ENCODE measurements around the gene CHRM3.

CHRM3 gene

DNA sequence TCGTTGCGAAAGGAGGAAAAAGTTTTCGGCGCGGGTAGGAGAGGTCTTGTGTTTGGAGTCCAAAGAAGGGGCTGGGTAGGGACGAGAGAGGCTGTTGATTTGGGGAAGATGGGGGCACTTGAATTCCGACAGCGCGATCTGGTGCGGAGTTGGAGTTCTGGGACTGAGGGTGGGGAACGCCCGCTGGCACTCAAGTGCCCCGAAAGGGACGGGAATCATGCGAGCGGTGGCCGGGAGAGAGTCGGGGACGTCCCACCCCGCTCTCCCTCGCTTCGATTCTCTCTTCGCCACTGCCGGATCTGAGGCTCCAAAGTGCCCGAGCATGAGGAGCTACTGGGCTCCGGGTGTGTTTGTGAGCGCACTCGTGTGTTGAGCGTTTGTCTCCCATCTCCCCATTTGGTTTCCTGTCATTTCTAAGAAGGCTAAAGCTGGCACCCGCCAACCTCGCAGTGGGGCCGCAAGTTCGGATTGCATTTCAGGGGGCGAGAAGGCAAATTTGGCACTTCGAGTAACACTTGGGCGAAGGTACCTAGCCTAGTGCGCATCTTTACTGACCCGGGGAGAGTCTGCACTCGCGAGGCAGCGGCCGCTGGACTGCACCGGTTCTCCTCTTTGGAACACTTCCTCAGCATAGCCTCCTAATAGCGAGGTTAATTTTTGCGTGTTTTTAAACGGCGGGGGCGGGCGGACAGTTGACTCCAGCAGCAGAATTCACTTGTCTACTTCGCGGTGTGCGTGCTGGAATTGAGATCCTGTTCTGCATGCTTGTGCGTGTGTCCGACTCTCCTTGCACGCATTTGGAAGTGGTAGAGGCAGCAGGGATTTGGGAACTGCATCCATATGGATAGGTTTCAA lies 1.2 kb downstream of the CHRM3 start:
- Mint-ChIP-seq H3K27me3 (peaks cover 66% of the 10 kb centered on the region), H3K9me3 (peaks cover 5% of the 10 kb centered on the region), H3K36me3 (no peaks in the 10 kb centered on the region), H3K4me1 (peaks cover 35% of the 10 kb centered on the region), H3K4me3 (peak overlapping the region; percentile 83), H3K27ac (no peak overlapping the region)

DNA sequence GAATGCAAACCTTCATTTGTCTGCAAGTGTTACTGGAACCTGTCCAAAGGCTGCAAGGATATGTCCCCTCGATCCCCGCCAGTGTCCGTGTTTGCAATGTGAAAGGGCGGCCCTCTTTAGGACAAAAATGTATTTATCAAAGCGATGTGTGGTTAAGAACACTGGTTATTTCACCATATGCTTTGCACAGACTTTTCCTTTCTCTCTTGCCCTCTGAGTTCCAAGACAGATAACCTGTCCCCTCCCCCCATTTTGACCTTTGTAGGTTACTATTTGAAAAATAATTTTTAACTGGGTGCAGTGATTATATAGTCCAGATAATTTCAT lies 1.8 kb downstream of the CHRM3 start:
- Mint-ChIP-seq H3K4me1 (peaks cover 35% of the 10 kb centered on the region), H3K27me3 (peaks cover 64% of the 10 kb centered on the region), H3K36me3 (no peaks in the 10 kb centered on the region), H3K9me3 (peaks cover 5% of the 10 kb centered on the region), H3K27ac (no peak overlapping the region), H3K4me3 (peak overlapping the region; percentile 83)

- no peak overlapping the region for H3K27ac Mint-ChIP-seq
- peaks cover 63% of the 10 kb centered on the region for H3K27me3 Mint-ChIP-seq
- peak overlapping the region; percentile 83 for H3K4me3 Mint-ChIP-seq
- peaks cover 5% of the 10 kb centered on the region for H3K9me3 Mint-ChIP-seq
- peaks cover 35% of the 10 kb centered on the region for H3K4me1 Mint-ChIP-seq
- H3K36me3 Mint-ChIP-seq = no peaks in the 10 kb centered on the region
Measured at GRCh38 chr1:239388578-239388977, 2.2 kb downstream of the CHRM3 start.

GRCh38 chr1:239389703-239390102 lies 3.3 kb downstream of the CHRM3 start:
- Mint-ChIP-seq H3K9me3 (peaks cover 5% of the 10 kb centered on the region), H3K27me3 (peaks cover 58% of the 10 kb centered on the region), H3K27ac (no peak overlapping the region), H3K4me1 (peaks cover 35% of the 10 kb centered on the region), H3K36me3 (no peaks in the 10 kb centered on the region), H3K4me3 (no peak overlapping the region)

- Mint-ChIP-seq H3K4me1 (peaks cover 17% of the 10 kb centered on the region), H3K27me3 (peaks cover 47% of the 10 kb centered on the region), H3K27ac (no peak overlapping the region)
Measured at GRCh38 chr1:239392271-239392670, 5.9 kb downstream of the CHRM3 start.

GRCh38 chr1:239394107-239394506 lies 7.7 kb downstream of the CHRM3 start:
- Mint-ChIP-seq H3K4me3 (no peak overlapping the region), H3K36me3 (no peaks in the 10 kb centered on the region), H3K27me3 (peaks cover 32% of the 10 kb centered on the region), H3K27ac (no peak overlapping the region), H3K9me3 (peaks cover 5% of the 10 kb centered on the region), H3K4me1 (peaks cover 5% of the 10 kb centered on the region)

More at GRCh38 chr1:239392271-239392670, 5.9 kb downstream of the CHRM3 start:
- H3K9me3 Mint-ChIP-seq = peaks cover 5% of the 10 kb centered on the region
- H3K36me3 Mint-ChIP-seq = no peaks in the 10 kb centered on the region
- H3K4me3 Mint-ChIP-seq = no peak overlapping the region

GRCh38 chr1:239413916-239414315 lies 27.5 kb downstream of the CHRM3 start:
- H3K27me3 Mint-ChIP-seq = no peaks in the 10 kb centered on the region
- no peaks in the 10 kb centered on the region for H3K36me3 Mint-ChIP-seq
- H3K9me3 Mint-ChIP-seq = no peaks in the 10 kb centered on the region
- H3K27ac Mint-ChIP-seq = no peak overlapping the region
- no peak overlapping the region for H3K4me3 Mint-ChIP-seq
- H3K4me1 Mint-ChIP-seq = no peaks in the 10 kb centered on the region

DNA sequence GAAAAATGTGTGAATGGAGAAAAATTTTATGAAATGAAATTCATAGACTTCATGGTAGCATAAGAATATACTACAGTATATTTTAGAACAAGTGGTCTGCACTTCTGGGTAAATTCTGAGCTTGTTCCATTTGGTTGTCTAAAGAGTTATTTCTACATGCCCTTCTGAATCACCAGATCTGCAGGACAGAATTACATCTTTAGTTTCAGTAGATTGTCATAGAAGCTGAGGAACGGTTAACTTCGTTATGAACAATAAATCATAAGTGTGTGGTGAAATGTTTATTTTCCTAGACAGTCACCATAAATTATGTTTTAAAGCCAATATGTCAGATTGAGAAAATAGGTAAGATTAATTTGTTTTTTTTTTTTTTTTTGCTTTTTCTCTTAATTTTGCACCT lies 30.9 kb downstream of the CHRM3 start:
- Mint-ChIP-seq H3K9me3 (no peaks in the 10 kb centered on the region), H3K27me3 (no peaks in the 10 kb centered on the region), H3K4me1 (no peaks in the 10 kb centered on the region), H3K4me3 (no peak overlapping the region), H3K36me3 (no peaks in the 10 kb centered on the region), H3K27ac (no peak overlapping the region)

DNA sequence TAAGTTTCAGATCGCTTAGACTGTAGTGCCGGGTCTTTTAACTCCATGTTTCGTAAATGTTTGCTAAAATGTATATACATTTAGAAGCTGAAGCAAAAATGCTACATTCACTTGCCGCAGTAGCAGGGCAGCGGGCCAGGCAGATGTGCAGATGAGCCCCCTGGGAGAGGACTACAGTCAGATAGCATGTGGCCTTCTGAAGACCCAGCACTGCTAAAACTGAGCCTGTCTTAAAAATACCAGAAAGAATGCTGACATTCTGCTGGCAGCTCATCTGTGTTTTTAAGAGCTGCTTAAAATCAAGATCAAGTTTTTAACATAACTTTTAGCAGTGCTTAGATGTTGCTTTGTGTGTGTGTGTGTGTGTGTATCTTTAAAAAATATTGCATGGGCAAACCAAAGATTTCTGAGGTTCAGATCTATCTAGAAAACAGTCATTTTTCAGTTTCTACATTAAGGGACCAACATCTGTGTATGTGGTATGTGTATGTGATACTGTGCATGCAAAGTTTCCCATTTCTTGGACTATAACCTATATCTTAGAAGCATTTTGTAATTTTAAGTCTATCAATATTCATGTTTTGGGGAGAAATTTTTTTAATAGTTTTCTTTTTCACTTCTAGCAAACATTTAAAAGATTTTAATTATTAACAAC lies 31.7 kb downstream of the CHRM3 start:
- Mint-ChIP-seq H3K4me3 (no peak overlapping the region), H3K36me3 (no peaks in the 10 kb centered on the region), H3K27me3 (peaks cover under 1% of the 10 kb centered on the region), H3K4me1 (no peaks in the 10 kb centered on the region), H3K27ac (no peak overlapping the region), H3K9me3 (no peaks in the 10 kb centered on the region)

GRCh38 chr1:239418681-239419080 lies 32.3 kb downstream of the CHRM3 start:
- Mint-ChIP-seq H3K4me3 (no peak overlapping the region), H3K9me3 (no peaks in the 10 kb centered on the region), H3K27ac (no peak overlapping the region), H3K4me1 (no peaks in the 10 kb centered on the region), H3K27me3 (peaks cover 1% of the 10 kb centered on the region), H3K36me3 (no peaks in the 10 kb centered on the region)

DNA sequence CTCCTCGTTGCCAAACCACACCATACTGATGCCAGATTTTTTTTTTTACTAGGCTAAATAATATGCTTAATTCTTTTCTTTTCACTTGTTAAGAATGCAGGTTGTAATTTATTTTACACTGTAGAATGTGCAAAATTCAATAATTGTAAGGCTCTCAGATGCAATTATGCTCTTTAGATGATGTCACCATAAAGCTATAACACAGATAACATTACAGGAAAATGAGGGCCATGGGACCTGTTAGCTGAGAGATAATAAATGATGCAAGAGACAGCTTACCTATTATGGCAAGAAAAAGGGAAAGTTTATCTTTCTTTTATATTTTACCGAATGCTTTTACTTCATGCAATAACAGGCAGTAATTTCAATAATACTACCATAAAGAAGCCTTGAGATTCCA lies 35.4 kb downstream of the CHRM3 start:
- Mint-ChIP-seq H3K4me3 (no peak overlapping the region), H3K4me1 (no peaks in the 10 kb centered on the region), H3K9me3 (no peaks in the 10 kb centered on the region), H3K27ac (no peak overlapping the region), H3K27me3 (peaks cover 1% of the 10 kb centered on the region), H3K36me3 (no peaks in the 10 kb centered on the region)

DNA sequence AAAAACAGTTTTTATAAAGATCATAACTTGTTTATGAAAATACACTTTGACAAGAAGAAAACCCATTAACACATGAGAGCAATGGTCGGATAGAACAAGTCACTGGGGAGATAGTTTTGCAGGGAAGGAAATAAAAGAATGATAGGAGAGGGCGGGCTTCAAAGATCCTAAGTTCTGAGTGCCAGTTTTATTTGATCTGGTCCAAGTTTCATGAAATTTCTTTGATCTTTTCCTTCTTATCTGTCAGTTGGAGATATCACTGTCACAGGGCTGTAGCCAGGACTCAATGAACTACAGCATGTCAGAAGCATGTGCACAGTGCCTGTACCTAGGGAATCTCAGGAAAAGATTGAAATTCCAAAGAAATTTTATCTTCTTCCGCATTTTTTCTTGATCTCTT lies 36.5 kb downstream of the CHRM3 start:
- Mint-ChIP-seq H3K27ac (no peak overlapping the region), H3K4me1 (no peaks in the 10 kb centered on the region), H3K36me3 (no peaks in the 10 kb centered on the region), H3K4me3 (no peak overlapping the region), H3K9me3 (no peaks in the 10 kb centered on the region), H3K27me3 (peaks cover 1% of the 10 kb centered on the region)

DNA sequence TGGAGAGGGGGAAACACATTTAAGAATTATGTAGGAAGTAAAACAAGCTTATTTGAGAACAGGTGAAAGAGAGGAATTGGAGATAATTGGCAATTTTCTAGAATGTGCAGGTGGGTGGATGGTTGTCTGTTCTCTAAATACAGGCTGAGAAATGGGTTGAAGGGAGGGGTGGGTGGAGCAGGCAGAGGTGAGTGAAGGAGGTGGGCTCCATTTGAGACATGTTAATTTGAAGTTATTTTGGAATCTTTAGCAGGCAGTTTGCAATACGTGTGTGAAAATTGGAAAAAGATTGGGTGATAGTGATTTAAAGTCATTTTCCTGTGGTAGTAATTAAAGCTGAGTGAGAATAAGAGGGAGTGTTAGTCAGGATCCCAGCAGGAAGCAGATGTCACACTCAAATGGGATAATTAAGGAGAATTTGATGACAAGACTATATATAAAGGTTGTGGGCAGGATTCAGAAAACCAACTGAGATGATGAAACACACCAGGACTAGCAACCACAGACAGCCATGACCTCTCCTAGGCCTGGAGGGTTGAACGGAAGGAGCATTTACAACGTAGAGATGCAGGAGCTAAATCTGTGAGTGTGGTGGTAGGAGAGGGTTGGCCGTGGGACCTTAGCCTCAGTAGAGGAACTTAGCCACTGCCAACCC lies 40.6 kb downstream of the CHRM3 start:
- Mint-ChIP-seq H3K27ac (no peak overlapping the region), H3K36me3 (no peaks in the 10 kb centered on the region), H3K4me3 (no peak overlapping the region), H3K27me3 (peaks cover 1% of the 10 kb centered on the region), H3K9me3 (no peaks in the 10 kb centered on the region), H3K4me1 (no peaks in the 10 kb centered on the region)

- H3K36me3 Mint-ChIP-seq = no peaks in the 10 kb centered on the region
- H3K4me3 Mint-ChIP-seq = no peak overlapping the region
- H3K27me3 Mint-ChIP-seq = peaks cover 1% of the 10 kb centered on the region
- H3K27ac Mint-ChIP-seq = no peak overlapping the region
- H3K9me3 Mint-ChIP-seq = no peaks in the 10 kb centered on the region
- H3K4me1 Mint-ChIP-seq = no peaks in the 10 kb centered on the region
Measured at GRCh38 chr1:239427712-239428111, 41.3 kb downstream of the CHRM3 start.

DNA sequence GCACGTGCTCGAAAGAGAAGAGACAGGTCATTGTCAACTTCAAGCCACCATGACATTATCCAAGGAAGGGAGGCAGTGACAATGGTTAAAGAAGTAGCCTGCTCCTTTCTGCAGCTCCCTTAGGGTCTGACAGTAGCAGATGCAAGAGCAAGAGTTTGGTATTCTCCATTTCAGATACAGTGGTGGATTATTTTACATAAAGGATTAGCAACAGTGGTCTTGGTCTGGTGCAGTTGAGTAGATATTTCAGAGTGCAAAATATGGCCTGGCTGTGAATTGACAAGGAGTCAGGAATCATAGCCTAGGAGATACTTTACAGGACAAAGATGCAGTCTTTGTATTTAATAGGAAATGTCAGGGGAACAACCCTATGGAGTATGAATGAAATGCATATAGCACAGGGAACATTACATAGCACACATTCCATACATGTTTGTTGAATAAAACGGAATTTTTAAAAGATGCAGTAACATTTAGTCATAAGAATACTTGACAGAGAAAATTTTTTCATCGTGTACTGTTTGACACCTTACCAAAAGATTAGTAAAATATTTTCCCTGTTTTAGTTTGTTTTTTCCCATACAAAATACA lies 41.8 kb downstream of the CHRM3 start:
- peaks cover under 1% of the 10 kb centered on the region for H3K27me3 Mint-ChIP-seq
- H3K27ac Mint-ChIP-seq = no peak overlapping the region
- no peaks in the 10 kb centered on the region for H3K36me3 Mint-ChIP-seq
- no peak overlapping the region for H3K4me3 Mint-ChIP-seq
- H3K4me1 Mint-ChIP-seq = no peaks in the 10 kb centered on the region
- no peaks in the 10 kb centered on the region for H3K9me3 Mint-ChIP-seq

DNA sequence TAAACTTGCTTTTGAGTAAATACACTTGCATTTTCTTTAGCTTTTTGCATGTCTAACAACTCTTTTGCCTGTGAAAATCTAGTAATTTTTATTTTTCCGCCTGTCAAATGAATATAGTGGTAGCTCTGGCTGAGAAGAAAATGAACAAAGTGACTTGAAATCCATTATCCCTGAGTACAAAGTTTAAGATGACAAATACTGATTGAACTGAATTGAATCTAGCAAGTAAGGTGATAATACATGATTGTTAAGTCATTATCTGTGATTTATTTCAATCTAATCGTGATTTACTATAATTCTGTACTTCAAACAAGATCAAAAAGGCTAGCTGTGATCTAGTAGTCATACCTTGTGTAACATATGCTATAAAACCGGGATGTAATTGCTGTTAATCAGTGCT lies 42.8 kb downstream of the CHRM3 start:
- H3K4me1 Mint-ChIP-seq = no peaks in the 10 kb centered on the region
- no peaks in the 10 kb centered on the region for H3K9me3 Mint-ChIP-seq
- H3K27ac Mint-ChIP-seq = no peak overlapping the region
- no peaks in the 10 kb centered on the region for H3K27me3 Mint-ChIP-seq
- H3K36me3 Mint-ChIP-seq = no peaks in the 10 kb centered on the region
- no peak overlapping the region for H3K4me3 Mint-ChIP-seq
